K562 (cell line): ENCODE data around the gene GLB1L. TPM values are rescaled to one million over a fixed set of nuclear protein-coding genes. Genes with fewer than 3 reads are reported as not detected.

ENCODE experiments used
- ATAC-seq: fragments of 200-7000 bp; cut with Tn5 transposase; 3 replicates; pipeline ENCODE4 v1.9.1; 2020; ENCODE audit warnings: moderate library complexity
- BruUV-seq: library from RNA; stranded (reverse); fragments of 400-500 nt; replicated peaks from 2 replicates; lab custom pipeline; 2021; lab: Mats Ljungman, UMichigan
- CTCF ChIA-PET: fragments of 300-600 bp; formaldehyde crosslinking; extraction: SDS; loops from one replicate; lab custom pipeline; 2021; ENCODE audit warnings: low intra/inter-chr PET ratio; lab: Yijun Ruan, JAX
- POLR2A ChIA-PET: fragments of 300-600, 350-650 bp; sonication (Branson Sonifier 250); formaldehyde crosslinking; extraction: SDS; loops from one replicate; lab custom pipeline; 2021; ENCODE audit warnings: antibody characterized with exemption, inconsistent platforms; lab: Yijun Ruan, JAX
- DNase-seq, 4 experiments: peaks; one replicate each; pipeline versions ENCODE4 v3.0.0 to v3.0.0-alpha.2; 2011 to 2018; ENCODE audit warnings: low spot score in 3 of 4, mixed read lengths in 3 of 4; ENCODE audit errors: extremely low read depth in 1 of 4
- FAIRE-seq: peaks from 2 replicates; lab custom pipeline; 2011; peaks lifted over from hg19 to GRCh38; lab: Jason Lieb, UNC
- H2AFZ ChIP-seq: 2 replicates; pipeline ENCODE4 v1.6.0; 2011; ENCODE audit warnings: low read depth, low read length, control low read depth, inconsistent platforms
- H3K27ac ChIP-seq: fragments of 200-600 bp; 3 replicates; pipeline ENCODE4 v1.8.0; 2011; ENCODE audit warnings: low read depth, mild to moderate bottlenecking, control low read depth, inconsistent platforms, low read length, moderate library complexity, mixed read lengths; ENCODE audit errors: extremely low read depth
- H3K27me3 ChIP-seq, 2 experiments: fragments of 300-600 bp in 1 of 2; 2 replicates in 1 of 2; 3 replicates in 1 of 2; pipeline versions ENCODE4 v1.6.0 to v1.8.0; 2011; ENCODE audit warnings: inconsistent platforms in 2 of 2, low read length in 2 of 2, mild to moderate bottlenecking in 1 of 2, mixed read lengths in 1 of 2, moderate library complexity in 1 of 2; ENCODE audit not compliant: control insufficient read depth in 2 of 2, insufficient read depth in 2 of 2
- H3K36me3 ChIP-seq: fragments of 300-600 bp; 3 replicates; pipeline ENCODE4 v1.8.0; 2011; ENCODE audit warnings: mild to moderate bottlenecking, low read length, inconsistent platforms; ENCODE audit not compliant: control insufficient read depth, insufficient read depth
- H3K4me1 ChIP-seq, 2 experiments: fragments of 200-600 bp in 1 of 2; replicated peaks in 1 of 2; 2 replicates in 1 of 2; 3 replicates in 1 of 2; pipeline versions ENCODE4 v1.5.1 to v1.8.0; 2011; ENCODE audit warnings: inconsistent platforms in 2 of 2, low read length in 2 of 2, mild to moderate bottlenecking in 1 of 2, mixed read lengths in 1 of 2, moderate library complexity in 1 of 2; ENCODE audit not compliant: control insufficient read depth in 2 of 2, insufficient read depth in 2 of 2
- H3K4me2 ChIP-seq: 2 replicates; pipeline ENCODE4 v1.6.1; 2011; ENCODE audit warnings: low read length, control low read depth, inconsistent platforms, mixed read lengths; ENCODE audit not compliant: insufficient read depth
- H3K4me3 ChIP-seq: fragments of 200-600 bp; sonication (generic), shearing (Covaris generic); 2 replicates; pipeline ENCODE4 v1.5.1; 2016; ENCODE audit warnings: control low read depth, inconsistent platforms
- H3K79me2 ChIP-seq: fragments of 200-600 bp; 3 replicates; pipeline ENCODE4 v1.8.0; 2011; ENCODE audit warnings: low read length, inconsistent platforms; ENCODE audit not compliant: control insufficient read depth, insufficient read depth
- H3K9ac ChIP-seq, 2 experiments: 2 replicates each; pipeline versions ENCODE4 v1.6.0 to v1.6.1; 2011; ENCODE audit warnings: low read depth in 2 of 2, low read length in 2 of 2, control low read depth in 1 of 2, inconsistent platforms in 1 of 2, mild to moderate bottlenecking in 1 of 2, mixed read lengths in 1 of 2; ENCODE audit not compliant: insufficient read depth in 1 of 2
- H3K9me1 ChIP-seq: one replicate; pipeline ENCODE4 v1.6.0; 2011; ENCODE audit warnings: inconsistent platforms, mild to moderate bottlenecking, low read length, moderate library complexity; ENCODE audit not compliant: control insufficient read depth, insufficient read depth
- H3K9me3 ChIP-seq: replicated peaks from 2 replicates; pipeline ENCODE4 v1.5.1; 2011; ENCODE audit warnings: low read depth, low read length, inconsistent platforms; ENCODE audit not compliant: control insufficient read depth, insufficient read depth
- H4K20me1 ChIP-seq: replicated peaks from 2 replicates; pipeline ENCODE4 v1.6.1; 2011; ENCODE audit warnings: low read length, inconsistent platforms, mixed read lengths; ENCODE audit not compliant: control insufficient read depth, insufficient read depth
- CBFA2T2 ChIP-seq: fragments of 450-650 bp; conservative IDR thresholded peaks from 2 replicates; pipeline ENCODE4 v1.6.1; 2017; ENCODE audit warnings: mild to moderate bottlenecking
- NFATC3 ChIP-seq: fragments of 450-650 bp; IDR thresholded peaks from 2 replicates; pipeline ENCODE4 v1.6.1; 2017; ENCODE audit warnings: mild to moderate bottlenecking
- NKRF ChIP-seq: fragments of 450-650 bp; IDR thresholded peaks from 2 replicates; pipeline ENCODE4 v1.6.1; 2016; ENCODE audit warnings: borderline replicate concordance
- SMAD1 ChIP-seq: fragments of 150-350 bp; IDR thresholded peaks from 2 replicates; pipeline ENCODE4 v1.6.1; 2014; ENCODE audit warnings: low read length, low read depth; ENCODE audit not compliant: partially characterized antibody
- SRSF3 ChIP-seq: fragments of 200-400 bp; formaldehyde crosslinking; IDR thresholded peaks from 2 replicates; pipeline ENCODE4 v1.6.1; 2016; ENCODE audit warnings: mild to moderate bottlenecking, low read length, moderate library complexity; ENCODE audit not compliant: insufficient read depth
- USF1 ChIP-seq: sonication (generic); formaldehyde crosslinking; IDR thresholded peaks from 2 replicates; pipeline ENCODE4 v1.9.0; 2022; ENCODE audit warnings: mild to moderate bottlenecking, missing genetic modification reagents
- YY1 ChIP-seq, 3 experiments: IDR thresholded peaks; 2 replicates each; pipeline ENCODE4 v1.6.1; 2011; ENCODE audit warnings: low read length in 2 of 3, mild to moderate bottlenecking in 2 of 3, moderate library complexity in 2 of 3, borderline replicate concordance in 1 of 3, control low read depth in 1 of 3, low read depth in 1 of 3; ENCODE audit not compliant: insufficient read depth in 3 of 3, insufficient replicate concordance in 2 of 3, control insufficient read depth in 1 of 3, insufficient read length in 1 of 3; ENCODE audit errors: extremely low read depth in 1 of 3
- ZC3H4 ChIP-seq: sonication (generic); formaldehyde crosslinking; IDR thresholded peaks from 2 replicates; pipeline ENCODE4 v1.9.0; 2021; ENCODE audit warnings: missing genetic modification reagents, borderline replicate concordance
- ZNF124 ChIP-seq: sonication (generic); formaldehyde crosslinking; IDR thresholded peaks from 2 replicates; pipeline ENCODE4 v1.8.1; 2022; ENCODE audit warnings: missing genetic modification reagents
- ZNF347 ChIP-seq: fragments of 450-650 bp; formaldehyde crosslinking; IDR thresholded peaks from 2 replicates; pipeline ENCODE4 v1.4.0; 2020; ENCODE audit warnings: low read depth, mild to moderate bottlenecking, moderate library complexity
- WGBS: fragments of 100-300 bp; shearing (Covaris generic); methylation state at CpG from one replicate; pipeline ENCODE4 v1.1.6; 2016; ENCODE audit warnings: low coverage, mixed read lengths; ENCODE audit not compliant: insufficient coverage; ENCODE audit errors: missing lambda C conversion rate; 5-methylcytosine and 5-hydroxymethylcytosine counted together
- in situ Hi-C: fragments of 300-500 bp; cut with MboI; formaldehyde crosslinking; loops from 4 replicates; pipeline ENCODE4 v1.15.0; 2018; ENCODE audit warnings: inconsistent platforms, mixed read lengths
- intact Hi-C: fragments of 100-400 bp; cut with micrococcal nuclease; formaldehyde crosslinking; loops from 2 replicates; pipeline ENCODE4 v1.14.2; 2022
- polyA plus RNA-seq, 8 experiments: library from polyadenylated mRNA; depleted of rRNA in 4 of 8; stranded (reverse) in 5 of 8; unstranded in 3 of 8; fragments of >200 nt; fragmentation: Nextera tagmentation in 2 of 8; fragmentation: Illumina TruSeq in 1 of 8; extraction: Ambion mirVana in 2 of 8; extraction: Trizol in 1 of 8; gene quantifications; 2 replicates each; pipeline versions ENCODE4 v1.2.1 to v1.2.3, GENCODE V29; 2011 to 2014; ENCODE audit warnings: inconsistent platforms in 1 of 8, missing spikeins in 1 of 8
- total RNA-seq, 7 experiments: library from RNA; depleted of rRNA in 6 of 7; stranded (reverse); fragments of >200 nt in 6 of 7; fragmentation: Illumina TruSeq in 2 of 7; extraction: Trizol in 2 of 7; gene quantifications; 2 replicates each; pipeline versions ENCODE4 v1.2.1 to v1.2.3, GENCODE V29; 2011 to 2021; ENCODE audit warnings: low replicate concordance in 1 of 7

GLB1L gene
- total and polyA plus RNA-seq, 9 of the 15 experiments (the other 6 are each of a cell fraction or from before 2014, with no cell fraction given): 0.42 to 2.9 (median 2.5) TPM

GRCh38 chr2:219279151-219279915 lies 34.1 kb upstream of the GLB1L start, which contains the start of gene DNAJB2:
Gene DNAJB2, plus strand, starts transcription at chr2:219279366. Its CDS starts 468 bp downstream, at chr2:219279834.
- POLR2A ChIA-PET: interaction anchor here (0.6 to 1.6 kb wide), 14 partner anchors 9 to 146 kb away, joined by 3 to 8 read pairs (median 4); partner anchors contain the start of genes CNPPD1, DNPEP, GLB1L and STK16
- DNase-seq (peak; percentile 93 to 97 (median 95)), FAIRE-seq (peak; percentile 90), ATAC-seq (peak; percentile 91)
- Histone ChIP-seq H3K4me2 (peak within 1 kb of the TSS; percentile 90), H3K4me1 (peaks cover 42 to 55% of the 10 kb centered on the region in 2 experiments), H3K27ac (peak within 1 kb of the TSS; percentile 87), H3K9me3 (no peaks in the 10 kb centered on the region), H3K4me3 (peak within 1 kb of the TSS; percentile 34), H3K36me3 (no peaks in the 10 kb centered on the region), H3K9ac (peak within 1 kb of the TSS; percentile 80 to 84), H3K27me3 (no peaks in the 10 kb centered on the region), H3K79me2 (no peaks in the 10 kb centered on the region), H2AFZ (peak within 1 kb of the TSS; percentile 96), H4K20me1 (no peaks in the 10 kb centered on the region), H3K9me1 (peaks cover 5% of the 10 kb centered on the region)
- intact Hi-C loops: loop anchor here (1.0 to 5.0 kb wide), 6 partner anchors 15 to 318 kb away; partner anchors contain the start of genes ABCB6, NHEJ1, STK11IP and TUBA4A
- no TSS peak for BruUV-seq
- in situ Hi-C loops: no loop called here
- CTCF ChIA-PET: interaction anchor here (0.7 to 4.3 kb wide), 2 partner anchors 16 to 20 kb away, joined by 3 to 28 read pairs; no protein-coding TSS in a partner anchor
- WGBS: 0% methylated on average over 28 of the region's 65 CpGs
- TF ChIP-seq USF1 (CRISPR knock-in tag) (no peak), SMAD1 (peak; percentile 80), NFATC3 (no peak), NKRF (no peak), CBFA2T2 (peak; percentile 98), YY1 (IDR thresholded peaks at IDR 0.05; ENCODE audit: borderline replicate concordance in 1 of 3, control insufficient read depth in 1 of 3, extremely low read depth in 1 of 3, insufficient read depth in 3 of 3, insufficient read length in 1 of 3, insufficient replicate concordance in 2 of 3, low read depth in 1 of 3, low read length in 2 of 3) (peak in 1 of 3 experiments; percentile 36), SRSF3 (no peak), ZC3H4 (no peak), ZNF124 (no peak), ZNF347 (CRISPR knock-in tag) (no peak)
